Keratinocyte (primary cell): ENCODE measurements around the gene NVL. TPM values are rescaled to one million over a fixed set of nuclear protein-coding genes. Genes with fewer than 3 reads are reported as not detected.

Source experiments
- DNase-seq: peaks from one replicate; pipeline ENCODE4 v3.0.0-alpha.2; 2011; ENCODE audit warnings: low read depth, missing footprints, low spot score
- FAIRE-seq: peaks from 2 replicates; lab custom pipeline; 2011; peaks lifted over from hg19 to GRCh38; lab: Jason Lieb, UNC
- H2AFZ ChIP-seq: 2 replicates; pipeline ENCODE4 v1.6.0; 2012; ENCODE audit warnings: low read length, control low read depth, inconsistent platforms; ENCODE audit not compliant: control insufficient read depth
- H3K27ac ChIP-seq: 2 replicates; pipeline ENCODE4 v1.5.1; 2011; ENCODE audit warnings: low read length; ENCODE audit not compliant: control insufficient read depth, insufficient read depth
- H3K27me3 ChIP-seq: 3 replicates; pipeline ENCODE4 v1.6.0; 2011; ENCODE audit warnings: low read length; ENCODE audit not compliant: control insufficient read depth, insufficient read depth; ENCODE audit errors: extremely low read depth
- H3K36me3 ChIP-seq, 2 experiments: 2 replicates in 1 of 2; 3 replicates in 1 of 2; pipeline ENCODE4 v1.5.1; 2011; ENCODE audit warnings: low read length in 2 of 2, mild to moderate bottlenecking in 1 of 2; ENCODE audit not compliant: control insufficient read depth in 2 of 2, insufficient read depth in 2 of 2; ENCODE audit errors: extremely low read depth in 1 of 2
- H3K4me1 ChIP-seq: 3 replicates; pipeline ENCODE4 v1.5.1; 2011; ENCODE audit warnings: low read length; ENCODE audit not compliant: control insufficient read depth, insufficient read depth; ENCODE audit errors: extremely low read depth
- H3K4me2 ChIP-seq: 3 replicates; pipeline ENCODE4 v1.6.0; 2011; ENCODE audit warnings: low read depth, low read length; ENCODE audit not compliant: control insufficient read depth, insufficient read depth; ENCODE audit errors: extremely low read depth
- H3K4me3 ChIP-seq, 3 experiments: fragments of 200-600 bp in 1 of 3; sonication (generic) in 1 of 3; 2 replicates in 2 of 3; 3 replicates in 1 of 3; pipeline ENCODE4 v1.5.1; 2011 to 2016; ENCODE audit warnings: low read length in 3 of 3, mild to moderate bottlenecking in 3 of 3, control low read depth in 2 of 3, inconsistent platforms in 1 of 3, low read depth in 1 of 3, mixed read lengths in 1 of 3, mixed run types in 1 of 3, moderate library complexity in 1 of 3; ENCODE audit not compliant: control insufficient read depth in 2 of 3, insufficient read depth in 2 of 3; ENCODE audit errors: extremely low read depth in 1 of 3
- H3K79me2 ChIP-seq: 2 replicates; pipeline ENCODE4 v1.6.0; 2012; ENCODE audit warnings: low read length; ENCODE audit not compliant: control insufficient read depth, insufficient read depth
- H3K9ac ChIP-seq: 3 replicates; pipeline ENCODE4 v1.6.0; 2011; ENCODE audit warnings: low read length; ENCODE audit not compliant: control insufficient read depth, insufficient read depth; ENCODE audit errors: extremely low read depth
- H3K9me1 ChIP-seq: 3 replicates; pipeline ENCODE4 v1.6.0; 2011; ENCODE audit warnings: low read length; ENCODE audit not compliant: control insufficient read depth, insufficient read depth; ENCODE audit errors: extremely low read depth
- H3K9me3 ChIP-seq: 2 replicates; pipeline ENCODE4 v1.5.1; 2012; ENCODE audit warnings: low read depth, low read length; ENCODE audit not compliant: control insufficient read depth
- H4K20me1 ChIP-seq: 3 replicates; pipeline ENCODE4 v1.6.0; 2011; ENCODE audit warnings: low read length; ENCODE audit not compliant: control insufficient read depth, insufficient read depth; ENCODE audit errors: extremely low read depth
- CTCF ChIP-seq, 3 experiments: IDR thresholded peaks in 1 of 3; conservative IDR thresholded peaks in 1 of 3; optimal IDR thresholded peaks in 1 of 3; 2 replicates in 2 of 3; 3 replicates in 1 of 3; pipeline versions ENCODE3 to v1.5.1; 2011; ENCODE audit warnings: low read length in 3 of 3, mild to moderate bottlenecking in 3 of 3, moderate library complexity in 2 of 3, control low read depth in 1 of 3, inconsistent platforms in 1 of 3; ENCODE audit not compliant: insufficient read depth in 2 of 3; ENCODE audit errors: extremely low read depth in 1 of 3
- EZH2 ChIP-seq: IDR thresholded peaks from one replicate; pipeline ENCODE4 v1.6.1; 2012; ENCODE audit warnings: inconsistent platforms, mild to moderate bottlenecking, low read length, moderate library complexity
- dilution Hi-C: fragments of 300-500 bp; cut with MboI; formaldehyde crosslinking; loops from one replicate; pipeline ENCODE4 v1.7.0; 2020; ENCODE audit warnings: low sequenced_read_pairs; ENCODE audit not compliant: extremely low pct_ligation_motif_present
- polyA plus RNA-seq, 5 experiments: library from polyadenylated mRNA; depleted of rRNA in 3 of 5; stranded (reverse) in 3 of 5; stranded (forward) in 1 of 5; unstranded in 1 of 5; fragments of >200 nt; gene quantifications; 1 replicate in 1 of 5; 2 replicates in 3 of 5; 3 replicates in 1 of 5; pipeline versions ENCODE4 v1.2.1 to v1.2.3, GENCODE V29; 2011 to 2012; ENCODE audit warnings: missing spikeins in 2 of 5, low read depth in 1 of 5, low replicate concordance in 1 of 5

Gene NVL
- polyA plus RNA-seq, 1 donor (not counting 4 experiments of a cell fraction or from before 2014, with no cell fraction given): 24.9 TPM

GRCh38 chr1:224182057-224182865 is 147.7 kb downstream of the NVL start:
- dilution Hi-C loops: no loop called here
- DNase-seq: no peak

GRCh38 chr1:224181453-224181810 is 148.5 kb downstream of the NVL start:
- Histone ChIP-seq H3K4me2 (peak overlapping the region; percentile 86), H4K20me1 (no peaks in the 10 kb centered on the region), H3K9ac (peak overlapping the region; percentile 88), H3K79me2 (peaks cover 33% of the 10 kb centered on the region), H3K27ac (peak overlapping the region; percentile 73), H2AFZ (peak overlapping the region; percentile 57), H3K4me3 (no peak overlapping the region), H3K27me3 (no peaks in the 10 kb centered on the region), H3K4me1 (peaks cover 30% of the 10 kb centered on the region), H3K9me1 (no peaks in the 10 kb centered on the region), H3K9me3 (no peaks in the 10 kb centered on the region), H3K36me3 (no peaks in the 10 kb centered on the region)
- dilution Hi-C loops: no loop called here
- DNase-seq (no peak), FAIRE-seq (no peak)
- TF ChIP-seq CTCF (optimal IDR thresholded peaks at IDR 0.05 in 1 of 3, IDR thresholded peaks at IDR 0.05 in 1 of 3, conservative IDR thresholded peaks at IDR 0.05 in 1 of 3; ENCODE audit: extremely low read depth in 1 of 3, insufficient read depth in 2 of 3, low read length in 3 of 3) (no peak), EZH2 (no peak)

More at GRCh38 chr1:224182057-224182865, 147.7 kb downstream of the NVL start:
- Histone ChIP-seq H3K9ac (peak overlapping the region; percentile 88), H3K4me2 (peak overlapping the region; percentile 86), H3K4me1 (peaks cover 32% of the 10 kb centered on the region), H3K27me3 (no peaks in the 10 kb centered on the region), H2AFZ (peak overlapping the region; percentile 88), H3K36me3 (peaks cover 0 to 2% of the 10 kb centered on the region in 2 experiments), H3K27ac (peak overlapping the region; percentile 73), H3K9me3 (no peaks in the 10 kb centered on the region), H4K20me1 (no peaks in the 10 kb centered on the region), H3K4me3 (peak overlapping the region; percentile 73 to 91 (median 79)), H3K9me1 (no peaks in the 10 kb centered on the region), H3K79me2 (peaks cover 41% of the 10 kb centered on the region)
- TF ChIP-seq CTCF (optimal IDR thresholded peaks at IDR 0.05 in 1 of 3, IDR thresholded peaks at IDR 0.05 in 1 of 3, conservative IDR thresholded peaks at IDR 0.05 in 1 of 3; ENCODE audit: extremely low read depth in 1 of 3, insufficient read depth in 2 of 3, low read length in 3 of 3) (no peak), EZH2 (no peak)
- no peak for FAIRE-seq
